Head of caudate nucleus (tissue), 42 donors: ENCODE measurements around the gene FAM90A1.
"Not testable (repeated sequence)": the region's sequence is repeated elsewhere in the genome, so short reads cannot be mapped to it uniquely, and the experiment has no call there.

Source experiments
- DNase-seq, 42 donors: peaks; one replicate each; pipeline versions ENCODE4 v3.0.0 to v3.0.0-alpha.2; 2020 to 2021; ENCODE audit warnings: mixed read lengths in 7 of 42
- intact Hi-C: fragments of 100-400 bp; cut with DNase I; formaldehyde crosslinking; loops from one replicate; pipeline ENCODE4 v1.15.0; 2022

Gene FAM90A1

GRCh38 chr12:8235316-8236157 is 8.1 kb upstream of the FAM90A1 start:
- DNase-seq, intact Hi-C loops: not testable (repeated sequence)

- intact Hi-C loops, DNase-seq: not testable (repeated sequence)
Measured at GRCh38 chr12:8234746-8235145, 7.3 kb upstream of the FAM90A1 start.

GRCh38 chr12:8233935-8234495 is 6.6 kb upstream of the FAM90A1 start:
- intact Hi-C loops, result loop anchor here (2.0 kb wide), 1 partner anchor 125 kb away; no protein-coding TSS in a partner anchor
- not testable (repeated sequence) for DNase-seq

GRCh38 chr12:8233300-8233855 is 6.0 kb upstream of the FAM90A1 start:
- not testable (repeated sequence) for DNase-seq
- intact Hi-C loops, result loop anchor here (2.0 kb wide), 1 partner anchor 125 kb away; no protein-coding TSS in a partner anchor

GRCh38 chr12:8231666-8232608 is 4.5 kb upstream of the FAM90A1 start:
- DNase-seq, result peak; percentile 29 to 92 (median 74)
- intact Hi-C loops, result loop anchor here (2.0 kb wide), 1 partner anchor 123 kb away; no protein-coding TSS in a partner anchor

- DNase-seq, intact Hi-C loops: not testable (repeated sequence)
Measured at GRCh38 chr12:8231049-8231448, 3.6 kb upstream of the FAM90A1 start.

GRCh38 chr12:8229486-8229885 is 2.1 kb upstream of the FAM90A1 start:
- peak in 1 of 42 donors; percentile 33 for DNase-seq
- intact Hi-C loops, result not testable (repeated sequence)

GRCh38 chr12:8228607-8229006 is 1.2 kb upstream of the FAM90A1 start:
- intact Hi-C loops, DNase-seq: not testable (repeated sequence)

- intact Hi-C loops, DNase-seq: not testable (repeated sequence)
Measured at GRCh38 chr12:8227732-8228077, 287 bp upstream of the FAM90A1 start.

- intact Hi-C loops, result no loop called here
- DNase-seq, result no peak
Measured at GRCh38 chr12:8226355-8226754, 1.1 kb downstream of the FAM90A1 start.

- DNase-seq, intact Hi-C loops: not testable (repeated sequence)
Measured at GRCh38 chr12:8224782-8225181, 2.6 kb downstream of the FAM90A1 start.

- intact Hi-C loops, DNase-seq: not testable (repeated sequence)
Measured at GRCh38 chr12:8223646-8224045, 3.8 kb downstream of the FAM90A1 start.

- DNase-seq, intact Hi-C loops: not testable (repeated sequence)
Measured at GRCh38 chr12:8222303-8222702, 5.1 kb downstream of the FAM90A1 start.

GRCh38 chr12:8221844-8222243 is 5.6 kb downstream of the FAM90A1 start:
- intact Hi-C loops, DNase-seq: not testable (repeated sequence)

GRCh38 chr12:8221375-8221774 is 6.0 kb downstream of the FAM90A1 start:
- intact Hi-C loops, result not testable (repeated sequence)
- peak in 7 of 42 donors; percentile 28 to 73 (median 50) for DNase-seq

- DNase-seq, intact Hi-C loops: not testable (repeated sequence)
Measured at GRCh38 chr12:8218711-8219382, 8.6 kb downstream of the FAM90A1 start.

- intact Hi-C loops, DNase-seq: not testable (repeated sequence)
Measured at GRCh38 chr12:8197685-8198308, 29.6 kb downstream of the FAM90A1 start.

GRCh38 chr12:8188088-8188487 is 39.3 kb downstream of the FAM90A1 start:
- intact Hi-C loops, DNase-seq: not testable (repeated sequence)
